Measurements from ENCODE around the gene SNRPB.

The SNRPB gene

DNA sequence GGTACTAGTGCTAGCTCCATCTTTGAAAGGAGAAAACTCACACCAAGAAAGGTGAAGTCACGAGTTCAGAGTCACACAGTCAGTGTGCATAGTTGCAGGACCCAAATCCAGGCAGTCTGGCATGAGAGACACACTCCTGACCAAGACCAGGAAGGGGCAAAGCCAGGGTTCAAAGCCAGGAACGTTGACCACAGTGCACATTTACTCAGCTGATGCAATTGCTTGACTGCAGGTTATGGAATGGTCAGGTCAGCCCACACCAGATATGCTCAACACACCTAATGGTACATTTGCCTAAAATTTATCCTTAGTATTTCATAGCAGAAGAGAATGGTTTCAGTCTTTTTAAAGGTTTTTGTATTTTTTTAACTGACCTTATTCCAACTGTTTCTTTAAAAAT, 52.2 kb downstream of the SNRPB start:
- no peak for DNase-seq

DNA sequence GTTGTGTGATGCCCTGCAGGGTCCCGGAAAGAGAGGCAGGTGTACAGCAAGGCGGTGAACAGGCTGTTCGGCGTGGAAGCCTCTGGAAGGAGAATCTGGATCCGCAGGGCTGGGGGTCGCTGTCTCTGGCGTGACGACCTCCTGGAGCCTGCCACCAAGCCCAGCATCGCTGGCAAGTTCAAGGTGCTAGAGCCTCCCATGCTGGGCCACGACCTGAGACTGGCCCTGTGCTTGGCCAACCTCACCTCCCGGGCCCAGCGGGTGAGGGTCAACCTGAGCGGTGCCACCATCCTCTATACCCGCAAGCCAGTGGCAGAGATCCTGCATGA, 53.4 kb downstream of the SNRPB start:
- no peak for DNase-seq

- DNase-seq, result no peak
These were observed 53.9 kb downstream of the SNRPB start for GRCh38 chr20:2416541-2417212.

All from midbrain (tissue), 1 donor.